Effector memory CD8-positive, alpha-beta T cell (primary cell): ENCODE measurements around the gene ZSWIM6.

ENCODE experiments used
- ATAC-seq: fragments of 150-1000 bp; cut with Tn5 transposase; replicated peaks from 2 replicates; pipeline ENCODE4 v1.10.0; 2021; ENCODE audit warnings: mild to moderate bottlenecking, moderate library complexity
- DNase-seq, 3 experiments: peaks; one replicate each; pipeline ENCODE4 v3.0.0; 2021
- H3K27ac Mint-ChIP-seq, 2 donors: one replicate each; pipeline ENCODE4 v1.8.0; 2022; ENCODE audit warnings: mild to moderate bottlenecking in 2 of 2, mixed read lengths in 2 of 2, moderate library complexity in 2 of 2
- H3K27me3 Mint-ChIP-seq, 2 donors: one replicate each; pipeline ENCODE4 v1.8.0; 2022; ENCODE audit warnings: mixed read lengths in 2 of 2
- H3K36me3 Mint-ChIP-seq: one replicate; pipeline ENCODE4 v1.8.0; 2022; ENCODE audit warnings: mild to moderate bottlenecking, moderate library complexity, mixed read lengths; ENCODE audit not compliant: insufficient read depth
- H3K4me1 Mint-ChIP-seq, 2 donors: one replicate each; pipeline ENCODE4 v1.8.0; 2022; ENCODE audit warnings: low read depth in 2 of 2, mixed read lengths in 2 of 2
- H3K4me3 Mint-ChIP-seq, 2 donors: one replicate each; pipeline ENCODE4 v1.8.0; 2022; ENCODE audit warnings: mild to moderate bottlenecking in 2 of 2, mixed read lengths in 2 of 2, moderate library complexity in 2 of 2
- H3K9me3 Mint-ChIP-seq, 2 donors: one replicate each; pipeline ENCODE4 v1.8.0; 2022; ENCODE audit warnings: mixed read lengths in 2 of 2

Gene ZSWIM6

GRCh38 chr5:61575103-61575502 lies 243.0 kb downstream of the ZSWIM6 start:
- no peak for DNase-seq
- no peak overlapping the region for H3K27ac Mint-ChIP-seq
- H3K27me3 Mint-ChIP-seq = peaks cover 2 to 11% of the 10 kb centered on the region in 2 donors
- no peaks in the 10 kb centered on the region for H3K4me1 Mint-ChIP-seq
- no peak for ATAC-seq
- peaks cover 2% of the 10 kb centered on the region for H3K36me3 Mint-ChIP-seq
- no peaks in the 10 kb centered on the region for H3K9me3 Mint-ChIP-seq
- no peak overlapping the region for H3K4me3 Mint-ChIP-seq

DNA sequence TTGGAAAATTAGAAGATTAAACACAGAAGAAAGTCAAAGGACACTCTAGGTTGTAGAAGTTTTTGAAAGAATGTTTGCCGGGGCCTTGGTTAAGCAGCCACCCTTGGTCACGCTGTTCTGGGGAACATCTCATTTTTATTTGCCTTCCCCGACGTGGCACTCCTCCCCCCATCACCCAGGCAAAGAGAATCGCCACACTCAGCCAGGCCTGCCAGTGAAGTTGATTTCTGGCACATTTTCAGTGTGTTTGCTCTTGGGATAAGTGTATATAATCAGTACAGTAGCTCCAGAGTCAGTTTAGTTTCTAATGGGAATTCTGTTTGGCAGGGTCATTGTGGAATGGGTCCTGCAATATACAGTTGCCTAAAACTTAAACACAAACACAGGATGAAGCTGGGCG lies 243.5 kb downstream of the ZSWIM6 start:
- DNase-seq (no peak), ATAC-seq (no peak)
- Mint-ChIP-seq H3K36me3 (peaks cover 2% of the 10 kb centered on the region), H3K27ac (no peak overlapping the region), H3K4me1 (no peaks in the 10 kb centered on the region), H3K9me3 (no peaks in the 10 kb centered on the region), H3K4me3 (no peak overlapping the region), H3K27me3 (peaks cover 0 to 7% of the 10 kb centered on the region in 2 donors)

DNA sequence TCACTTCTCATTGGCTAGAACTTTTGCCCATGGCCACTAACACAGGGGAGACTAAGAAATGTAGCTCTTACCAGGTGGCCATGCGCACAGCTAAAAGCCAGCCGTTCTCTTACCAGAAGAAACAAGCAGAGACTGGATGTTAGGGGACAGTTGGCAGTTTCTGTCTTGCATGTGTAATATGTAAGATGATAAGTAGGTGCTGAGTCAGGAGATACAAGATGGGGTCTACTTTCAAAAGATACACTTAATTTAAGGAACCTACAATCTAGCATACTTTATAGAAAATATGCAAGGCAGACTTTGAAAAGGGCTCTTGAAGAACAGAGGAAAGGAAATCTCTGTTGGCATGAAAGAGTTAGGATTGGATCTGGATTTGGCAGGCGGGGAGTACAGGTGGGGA lies 244.5 kb downstream of the ZSWIM6 start:
- no peak overlapping the region for H3K27ac Mint-ChIP-seq
- H3K4me3 Mint-ChIP-seq = no peak overlapping the region
- peaks cover 0 to 7% of the 10 kb centered on the region in 2 donors for H3K27me3 Mint-ChIP-seq
- H3K4me1 Mint-ChIP-seq = no peaks in the 10 kb centered on the region
- ATAC-seq (no peak), DNase-seq (no peak)
- H3K36me3 Mint-ChIP-seq = peaks cover 2% of the 10 kb centered on the region
- no peaks in the 10 kb centered on the region for H3K9me3 Mint-ChIP-seq

GRCh38 chr5:61578858-61579503 lies 246.9 kb downstream of the ZSWIM6 start:
- DNase-seq = no peak
- H3K9me3 Mint-ChIP-seq = no peaks in the 10 kb centered on the region
- H3K4me1 Mint-ChIP-seq = no peaks in the 10 kb centered on the region
- ATAC-seq = no peak
- no peak overlapping the region for H3K4me3 Mint-ChIP-seq
- H3K36me3 Mint-ChIP-seq = no peaks in the 10 kb centered on the region
- peaks cover 0 to 6% of the 10 kb centered on the region in 2 donors for H3K27me3 Mint-ChIP-seq
- H3K27ac Mint-ChIP-seq = no peak overlapping the region

- Mint-ChIP-seq H3K4me3 (no peak overlapping the region), H3K36me3 (no peaks in the 10 kb centered on the region), H3K27ac (no peak overlapping the region), H3K9me3 (no peaks in the 10 kb centered on the region), H3K27me3 (peaks cover 14 to 15% of the 10 kb centered on the region in 2 donors), H3K4me1 (no peaks in the 10 kb centered on the region)
- no peak for DNase-seq
- ATAC-seq = no peak
Observed at GRCh38 chr5:61582205-61582820, 250.3 kb downstream of the ZSWIM6 start.

DNA sequence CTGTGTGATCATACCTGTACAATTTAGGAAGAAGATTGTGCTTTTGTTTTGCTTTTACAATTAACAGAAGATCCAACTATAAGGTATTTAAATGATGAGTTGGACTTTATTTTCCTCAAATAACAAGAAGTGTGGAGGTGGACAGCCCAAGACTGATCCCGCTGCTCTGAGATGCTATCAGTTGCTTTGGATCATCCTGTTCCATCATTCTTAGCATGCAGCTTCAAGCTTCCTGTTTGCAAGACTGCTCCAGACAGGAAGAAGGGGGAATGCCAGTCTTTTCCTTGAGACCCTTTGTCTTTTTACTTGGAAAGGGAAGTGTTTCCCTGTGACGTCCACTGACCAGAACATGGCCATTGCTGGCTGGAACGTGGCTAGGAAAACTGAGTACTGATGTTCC lies 250.8 kb downstream of the ZSWIM6 start:
- no peak overlapping the region for H3K27ac Mint-ChIP-seq
- H3K36me3 Mint-ChIP-seq = no peaks in the 10 kb centered on the region
- H3K4me1 Mint-ChIP-seq = no peaks in the 10 kb centered on the region
- peaks cover 15 to 19% of the 10 kb centered on the region in 2 donors for H3K27me3 Mint-ChIP-seq
- no peak overlapping the region for H3K4me3 Mint-ChIP-seq
- DNase-seq (no peak), ATAC-seq (no peak)
- no peaks in the 10 kb centered on the region for H3K9me3 Mint-ChIP-seq

- H3K9me3 Mint-ChIP-seq = no peaks in the 10 kb centered on the region
- ATAC-seq = no peak
- peaks cover 15 to 19% of the 10 kb centered on the region in 2 donors for H3K27me3 Mint-ChIP-seq
Observed at GRCh38 chr5:61586096-61587084, 254.3 kb downstream of the ZSWIM6 start.

DNA sequence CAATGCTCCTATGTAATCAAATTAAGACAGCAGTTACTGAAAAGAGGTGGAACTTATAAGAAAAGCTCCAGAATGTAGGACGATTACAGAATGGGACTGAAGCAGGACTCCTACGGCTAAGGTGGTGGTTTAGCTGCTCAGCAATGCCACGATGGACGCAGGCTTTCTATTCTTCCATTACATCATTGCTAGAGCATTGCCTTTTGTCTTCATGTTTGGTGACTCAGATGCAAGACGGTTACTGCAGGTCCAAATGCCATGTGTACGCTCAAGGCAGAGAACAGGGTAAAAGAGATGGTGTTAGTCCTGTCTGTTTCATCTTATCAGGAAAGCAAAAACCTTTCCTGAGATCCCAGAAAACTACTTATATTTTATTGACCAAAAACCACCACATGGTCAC lies 255.1 kb downstream of the ZSWIM6 start:
- H3K36me3 Mint-ChIP-seq = no peaks in the 10 kb centered on the region
- no peaks in the 10 kb centered on the region for H3K4me1 Mint-ChIP-seq
- H3K27ac Mint-ChIP-seq = no peak overlapping the region
- DNase-seq = no peak
- no peaks in the 10 kb centered on the region for H3K9me3 Mint-ChIP-seq
- no peak for ATAC-seq
- peaks cover 20 to 25% of the 10 kb centered on the region in 2 donors for H3K27me3 Mint-ChIP-seq
- no peak overlapping the region for H3K4me3 Mint-ChIP-seq

More at GRCh38 chr5:61586096-61587084, 254.3 kb downstream of the ZSWIM6 start:
- no peaks in the 10 kb centered on the region for H3K4me1 Mint-ChIP-seq
- no peak for DNase-seq
- H3K4me3 Mint-ChIP-seq = no peak overlapping the region
- no peaks in the 10 kb centered on the region for H3K36me3 Mint-ChIP-seq
- H3K27ac Mint-ChIP-seq = no peak overlapping the region

DNA sequence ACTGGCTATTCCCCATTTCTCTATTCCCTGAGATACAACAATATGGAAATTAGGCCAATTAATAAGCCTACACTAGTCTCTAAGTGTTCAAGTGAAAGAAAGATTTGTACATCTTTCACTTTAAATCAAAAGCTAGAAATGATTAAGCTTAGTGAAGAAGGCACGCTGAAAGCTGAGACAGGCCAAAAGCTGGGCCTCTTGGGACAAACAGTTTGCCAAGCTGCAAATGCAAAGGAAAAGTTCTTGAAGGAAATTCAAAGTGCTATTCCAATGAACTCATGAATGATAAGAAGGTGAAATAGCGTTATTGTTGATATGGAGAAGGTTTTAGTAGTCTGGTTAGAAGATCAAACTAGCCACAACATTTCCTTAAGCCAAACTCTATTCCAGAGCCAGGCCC lies 256.2 kb downstream of the ZSWIM6 start:
- Mint-ChIP-seq H3K27ac (no peak overlapping the region), H3K4me1 (no peaks in the 10 kb centered on the region), H3K9me3 (no peaks in the 10 kb centered on the region), H3K4me3 (no peak overlapping the region), H3K27me3 (peaks cover 24 to 35% of the 10 kb centered on the region in 2 donors), H3K36me3 (no peaks in the 10 kb centered on the region)
- no peak for ATAC-seq
- no peak for DNase-seq

GRCh38 chr5:61589946-61590345 lies 257.9 kb downstream of the ZSWIM6 start:
- Mint-ChIP-seq H3K4me1 (no peaks in the 10 kb centered on the region), H3K4me3 (no peak overlapping the region), H3K9me3 (no peaks in the 10 kb centered on the region), H3K36me3 (no peaks in the 10 kb centered on the region), H3K27me3 (peaks cover 23 to 43% of the 10 kb centered on the region in 2 donors), H3K27ac (no peak overlapping the region)
- no peak for DNase-seq
- ATAC-seq = no peak

DNA sequence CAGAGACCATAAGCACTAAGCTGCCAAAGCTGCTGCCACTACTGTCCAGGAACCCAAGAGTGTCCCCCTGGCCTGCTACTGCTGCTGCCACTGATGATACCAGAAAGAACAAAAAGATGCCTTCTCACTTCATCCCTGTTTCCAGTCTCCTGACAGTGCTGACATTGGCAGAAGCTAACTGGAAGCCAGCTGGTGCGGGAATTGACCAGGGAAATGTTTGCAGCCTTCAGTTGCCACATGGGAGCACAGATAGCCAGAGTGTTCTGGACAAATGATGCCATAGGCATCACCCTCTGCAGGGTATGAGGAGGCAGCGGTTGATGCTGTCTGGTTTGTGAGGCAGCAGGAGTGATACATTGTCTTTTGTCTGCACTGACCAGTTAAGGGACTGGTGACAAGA lies 258.4 kb downstream of the ZSWIM6 start:
- H3K27me3 Mint-ChIP-seq = peaks cover 27 to 48% of the 10 kb centered on the region in 2 donors
- no peak overlapping the region for H3K4me3 Mint-ChIP-seq
- H3K4me1 Mint-ChIP-seq = no peaks in the 10 kb centered on the region
- ATAC-seq (no peak), DNase-seq (no peak)
- H3K36me3 Mint-ChIP-seq = no peaks in the 10 kb centered on the region
- no peak overlapping the region for H3K27ac Mint-ChIP-seq
- H3K9me3 Mint-ChIP-seq = no peaks in the 10 kb centered on the region

GRCh38 chr5:61591859-61592258 lies 259.8 kb downstream of the ZSWIM6 start:
- Mint-ChIP-seq H3K36me3 (no peaks in the 10 kb centered on the region), H3K4me1 (no peaks in the 10 kb centered on the region), H3K9me3 (no peaks in the 10 kb centered on the region), H3K27me3 (peaks cover 31 to 49% of the 10 kb centered on the region in 2 donors), H3K27ac (no peak overlapping the region), H3K4me3 (no peak overlapping the region)
- DNase-seq (no peak), ATAC-seq (no peak)

DNA sequence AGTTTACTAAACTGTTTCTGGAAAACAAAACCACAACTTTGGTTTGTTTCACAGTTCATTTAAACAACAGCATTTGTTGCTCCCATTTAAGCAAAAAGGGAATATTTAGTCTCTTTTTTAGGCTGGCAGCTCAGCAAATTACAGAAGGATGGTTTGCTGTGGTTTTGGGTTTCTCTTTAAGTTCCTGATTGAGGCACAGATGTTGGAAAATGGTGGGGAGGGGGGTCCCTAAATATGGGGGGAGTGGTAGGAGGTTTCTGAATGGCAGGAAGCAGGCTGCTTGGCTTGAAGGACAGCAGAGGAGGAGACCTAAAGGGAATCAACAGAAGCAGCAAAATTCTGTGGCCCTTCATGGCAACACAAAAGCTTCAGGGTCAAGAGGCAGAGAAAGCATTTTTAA lies 263.4 kb downstream of the ZSWIM6 start:
- ATAC-seq = no peak
- H3K27ac Mint-ChIP-seq = no peak overlapping the region

More for the DNA sequence above, 263.4 kb downstream of the ZSWIM6 start:
- Mint-ChIP-seq H3K27me3 (peaks cover 25 to 58% of the 10 kb centered on the region in 2 donors), H3K4me3 (no peak overlapping the region), H3K4me1 (no peaks in the 10 kb centered on the region), H3K36me3 (no peaks in the 10 kb centered on the region), H3K9me3 (no peaks in the 10 kb centered on the region)
- DNase-seq = no peak
